Hematopoietic multipotent progenitor cell treated with erythropoietin and hydrocortisone succinate and interleukin-3 and kit ligand, for 17 days (in vitro differentiated cells): ENCODE measurements around the gene CBX2.

Experiments
- DNase-seq: peaks from one replicate; pipeline ENCODE4 v3.0.0-alpha.2; 2015; ENCODE audit warnings: low spot score

The CBX2 gene

GRCh38 chr17:79812353-79813258, 34.7 kb downstream of the CBX2 start:
- no peak for DNase-seq

GRCh38 chr17:79813297-79814126, 35.6 kb downstream of the CBX2 start:
- no peak for DNase-seq

- no peak for DNase-seq
These were observed 36.4 kb downstream of the CBX2 start for GRCh38 chr17:79814127-79814973.

- DNase-seq, result no peak
These were observed 37.3 kb downstream of the CBX2 start for GRCh38 chr17:79814974-79815835.

GRCh38 chr17:79815836-79816461, 38.0 kb downstream of the CBX2 start:
- no peak for DNase-seq

DNA sequence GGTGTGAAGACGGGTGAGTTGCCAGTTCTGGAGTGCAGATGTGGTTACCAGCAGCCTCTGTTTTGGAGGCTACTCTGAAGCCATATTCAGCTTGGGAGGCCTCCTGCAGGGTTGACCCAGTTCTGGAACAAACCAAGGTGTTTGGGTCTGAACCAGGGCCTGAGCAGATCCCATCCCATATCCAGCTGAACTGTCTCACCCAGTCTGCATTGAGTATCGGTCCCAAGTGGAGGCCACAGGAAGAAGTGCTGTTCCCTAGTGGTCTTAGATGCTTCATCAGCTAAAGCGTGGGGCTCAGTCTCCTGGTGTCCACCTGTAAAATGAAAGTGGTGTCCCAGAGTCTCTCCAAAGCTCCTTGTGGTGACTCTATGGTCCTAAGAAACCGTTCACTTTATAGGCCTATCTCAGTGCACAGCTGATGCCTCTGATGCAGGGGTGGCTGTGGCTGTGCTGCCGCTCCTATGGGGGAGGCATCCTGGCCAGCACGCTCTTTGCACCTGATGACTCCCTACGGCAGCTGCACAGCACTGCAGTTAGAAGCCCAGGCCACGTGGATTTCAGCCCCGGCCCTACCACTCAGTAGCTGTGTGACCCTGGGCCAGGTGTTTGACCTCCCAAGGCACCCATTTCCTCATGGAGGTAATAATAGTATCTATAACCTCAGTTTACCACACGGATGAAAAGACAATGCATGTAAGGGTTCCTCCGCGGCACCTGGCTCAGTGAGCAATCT, 40.2 kb downstream of the CBX2 start:
- DNase-seq, result no peak

DNA sequence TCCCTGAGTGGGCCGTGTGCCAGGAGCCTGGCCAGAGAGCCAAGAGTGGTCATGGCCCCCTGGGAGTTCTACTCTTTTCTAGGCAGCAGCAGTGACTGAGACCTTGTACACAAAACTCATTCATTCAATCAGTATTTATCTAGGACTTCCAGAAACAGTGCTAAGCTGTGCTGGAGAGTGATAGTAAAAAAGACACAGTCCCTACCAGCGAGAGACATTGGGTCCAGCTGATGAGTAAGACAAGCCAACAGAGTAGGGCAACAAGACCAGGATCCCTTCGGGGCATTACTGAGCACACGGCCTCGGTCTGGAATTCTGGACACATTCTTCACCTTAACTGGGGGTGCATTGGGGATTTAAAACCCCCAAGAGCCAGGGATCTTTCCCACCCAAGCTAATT, 41.1 kb downstream of the CBX2 start:
- no peak for DNase-seq

DNA sequence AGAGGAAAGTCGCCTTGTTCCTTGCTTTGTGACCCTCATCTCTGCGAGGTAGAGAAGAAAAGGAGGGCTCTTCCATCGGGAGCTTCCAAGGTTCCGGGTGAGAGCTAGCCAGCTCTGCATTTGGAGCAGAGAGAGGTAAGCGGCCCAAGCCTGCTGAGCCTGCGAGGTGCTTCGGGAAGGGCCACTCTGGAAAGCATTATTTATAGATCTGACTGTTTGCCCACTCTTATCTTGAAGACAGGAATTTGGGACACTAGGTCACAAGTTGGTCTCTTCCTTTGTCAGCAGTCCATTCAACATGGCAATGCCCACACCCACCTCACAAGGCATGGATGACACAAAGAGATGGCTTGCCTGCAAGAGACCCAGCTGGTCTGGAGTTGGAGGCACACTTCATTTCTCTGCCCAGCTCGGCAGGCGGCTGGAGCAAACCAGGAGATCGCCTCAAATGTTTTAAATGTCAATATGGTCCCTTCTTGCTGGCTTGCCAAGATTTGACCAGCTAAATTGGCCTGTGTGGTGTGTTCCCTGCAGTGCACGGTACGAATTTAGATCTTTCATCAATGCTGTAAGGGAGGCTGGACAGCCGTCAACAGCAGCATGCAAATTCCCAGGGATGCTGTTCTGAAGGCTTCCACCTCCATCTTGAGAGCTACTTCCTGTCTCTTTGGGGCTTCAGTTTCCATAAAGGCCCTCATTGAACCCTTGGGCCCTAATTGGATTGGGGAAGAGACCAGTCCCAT, 41.8 kb downstream of the CBX2 start:
- DNase-seq, result no peak

DNA sequence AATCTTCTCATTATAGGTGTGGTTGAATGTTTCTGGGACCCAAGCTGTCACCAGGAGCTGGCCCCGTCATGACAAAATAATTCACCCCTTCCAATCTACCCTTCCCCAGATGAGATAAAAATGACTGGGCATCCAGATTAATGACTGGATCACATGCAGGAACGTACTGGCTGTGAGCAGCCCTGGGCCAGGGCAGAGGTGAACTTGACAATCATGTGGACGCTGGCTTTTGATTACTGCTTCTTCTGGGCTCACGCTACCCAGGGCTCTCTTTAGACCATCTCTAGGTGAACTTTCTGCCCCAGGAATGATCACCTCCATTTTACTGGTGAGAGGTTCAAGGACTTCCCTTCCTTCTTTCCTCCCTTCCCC, 43.0 kb downstream of the CBX2 start:
- DNase-seq, result no peak

GRCh38 chr17:79821331-79822095, 43.6 kb downstream of the CBX2 start:
- no peak for DNase-seq

DNA sequence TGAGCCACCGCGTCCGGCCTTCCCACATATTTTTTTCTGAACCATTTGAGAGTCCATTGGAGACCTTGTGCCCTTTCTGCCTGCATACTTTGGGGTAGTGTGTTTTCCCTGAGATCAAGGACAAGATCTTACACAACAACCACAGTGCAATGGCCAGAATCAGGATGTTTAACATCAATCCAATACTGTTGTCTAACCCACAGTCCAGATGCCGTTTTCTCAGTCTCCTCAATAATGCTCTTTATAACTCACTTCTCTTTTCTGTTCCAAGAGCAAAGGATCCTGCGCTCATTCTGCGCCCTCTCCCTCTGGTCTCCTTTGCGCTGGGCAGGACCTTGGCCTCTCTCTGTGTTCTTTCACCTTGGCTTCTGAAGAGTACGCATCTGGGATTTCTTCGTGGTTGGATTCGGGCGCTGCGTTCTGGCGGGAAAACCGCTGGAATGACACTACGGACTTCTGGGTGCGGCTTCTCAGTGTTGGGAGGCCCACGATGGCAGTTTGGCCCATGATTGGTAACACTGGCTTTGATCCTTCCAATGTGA, 44.7 kb downstream of the CBX2 start:
- DNase-seq, result no peak

DNA sequence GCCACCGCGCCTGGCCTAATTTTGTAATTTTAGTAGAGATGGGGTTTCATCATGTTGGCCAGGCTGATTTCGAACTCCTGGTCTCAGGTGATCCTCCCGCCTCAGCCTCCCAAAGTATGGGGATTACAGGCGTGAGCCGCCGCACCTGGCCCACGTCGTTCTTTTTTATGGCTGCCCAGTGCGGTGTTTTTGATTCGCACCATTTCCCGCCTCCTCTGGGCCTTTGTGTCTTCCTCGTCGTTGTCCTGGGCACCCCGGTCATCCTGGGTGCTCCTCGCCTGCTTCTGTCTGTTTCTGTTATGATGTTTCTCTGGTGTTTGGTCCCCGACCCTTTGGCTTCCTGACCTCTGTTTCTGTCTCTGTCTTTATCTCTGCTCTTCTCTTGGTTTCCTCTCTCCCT, 46.3 kb downstream of the CBX2 start:
- DNase-seq, result no peak

- DNase-seq, result no peak
These were observed 47.1 kb downstream of the CBX2 start for GRCh38 chr17:79824893-79825579.

DNA sequence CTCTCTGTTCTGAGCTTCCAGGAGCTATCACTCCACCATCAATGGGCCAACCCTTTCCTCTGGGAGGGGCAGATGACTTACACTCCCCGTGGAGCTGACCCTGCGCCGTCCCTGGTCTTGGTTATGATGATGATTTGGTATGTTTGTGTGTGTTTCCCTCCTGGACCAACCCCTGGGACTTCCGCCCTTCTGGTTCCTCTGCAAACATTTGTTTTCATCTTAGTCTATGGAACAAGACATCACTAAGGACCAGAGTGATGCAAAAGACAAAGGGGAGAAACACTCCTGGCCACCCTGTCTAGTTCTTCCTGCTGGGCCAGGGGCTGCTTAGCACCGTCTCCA, 47.6 kb downstream of the CBX2 start:
- DNase-seq, result no peak

- no peak for DNase-seq
These were observed 48.3 kb downstream of the CBX2 start for GRCh38 chr17:79826204-79826680.

GRCh38 chr17:79826841-79827578, 49.1 kb downstream of the CBX2 start:
- DNase-seq, result no peak

GRCh38 chr17:79829004-79829403, 51.1 kb downstream of the CBX2 start:
- no peak for DNase-seq
